Fibroblast of mammary gland (primary cell): ENCODE data around the gene GPC6.

ENCODE experiments used
- DNase-seq: peaks from one replicate; pipeline ENCODE4 v3.0.0-alpha.2; 2010; ENCODE audit warnings: low read depth
- H3K4me3 ChIP-seq: 2 replicates; pipeline ENCODE4 v1.5.1; 2011; ENCODE audit warnings: low read depth, mild to moderate bottlenecking, low read length, moderate library complexity; ENCODE audit not compliant: control insufficient read depth
- TF ChIP-seq, protein P1 (sequence below): conservative IDR thresholded peaks from 2 replicates; pipeline ENCODE4 v1.5.1; 2011; ENCODE audit warnings: low read depth, low read length, inconsistent platforms; ENCODE audit not compliant: control insufficient read depth, insufficient read depth

GPC6 gene

DNA sequence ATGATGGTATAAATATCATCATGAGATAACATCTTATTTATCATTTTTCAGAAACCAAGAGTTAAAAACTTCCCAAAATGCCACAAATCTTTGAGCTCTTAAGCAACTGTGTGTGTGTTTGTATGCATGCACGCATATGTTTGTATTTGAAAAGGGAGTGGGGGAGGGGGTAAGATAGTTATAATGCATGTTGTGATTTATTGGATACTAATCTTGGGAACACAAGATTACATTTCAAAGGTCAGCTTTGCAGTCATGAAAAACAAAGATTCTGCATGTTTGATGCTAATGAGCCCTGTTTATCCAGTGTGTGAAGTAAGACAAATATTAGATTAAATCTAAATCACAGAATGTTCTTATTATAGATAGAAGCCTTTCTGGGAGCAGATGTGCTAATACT is 897.0 kb downstream of the GPC6 start:
- H3K4me3 ChIP-seq, result no peak overlapping the region
- TF ChIP-seq, protein P1, sequence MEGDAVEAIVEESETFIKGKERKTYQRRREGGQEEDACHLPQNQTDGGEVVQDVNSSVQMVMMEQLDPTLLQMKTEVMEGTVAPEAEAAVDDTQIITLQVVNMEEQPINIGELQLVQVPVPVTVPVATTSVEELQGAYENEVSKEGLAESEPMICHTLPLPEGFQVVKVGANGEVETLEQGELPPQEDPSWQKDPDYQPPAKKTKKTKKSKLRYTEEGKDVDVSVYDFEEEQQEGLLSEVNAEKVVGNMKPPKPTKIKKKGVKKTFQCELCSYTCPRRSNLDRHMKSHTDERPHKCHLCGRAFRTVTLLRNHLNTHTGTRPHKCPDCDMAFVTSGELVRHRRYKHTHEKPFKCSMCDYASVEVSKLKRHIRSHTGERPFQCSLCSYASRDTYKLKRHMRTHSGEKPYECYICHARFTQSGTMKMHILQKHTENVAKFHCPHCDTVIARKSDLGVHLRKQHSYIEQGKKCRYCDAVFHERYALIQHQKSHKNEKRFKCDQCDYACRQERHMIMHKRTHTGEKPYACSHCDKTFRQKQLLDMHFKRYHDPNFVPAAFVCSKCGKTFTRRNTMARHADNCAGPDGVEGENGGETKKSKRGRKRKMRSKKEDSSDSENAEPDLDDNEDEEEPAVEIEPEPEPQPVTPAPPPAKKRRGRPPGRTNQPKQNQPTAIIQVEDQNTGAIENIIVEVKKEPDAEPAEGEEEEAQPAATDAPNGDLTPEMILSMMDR, result no peak
- no peak for DNase-seq

DNA sequence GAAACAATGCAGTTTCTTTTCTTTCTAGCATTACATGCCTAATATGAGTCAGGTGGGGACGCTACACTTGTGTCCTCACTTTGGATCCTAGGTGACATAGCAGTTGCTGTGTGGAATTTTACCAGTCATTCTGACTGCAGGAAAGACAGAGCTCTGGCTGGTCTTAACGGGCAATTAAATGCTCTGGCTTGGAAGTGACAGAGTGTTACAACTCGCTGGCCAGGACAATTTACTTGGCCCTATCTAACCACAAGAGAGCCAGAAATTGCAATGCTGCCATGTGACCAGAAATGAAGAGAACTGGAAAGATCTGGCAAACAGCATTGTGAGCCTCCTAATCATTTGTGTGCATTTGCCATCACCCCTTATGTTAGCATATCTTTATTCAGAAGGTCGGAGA is 901.8 kb downstream of the GPC6 start:
- TF ChIP-seq, protein P1, result no peak
- no peak overlapping the region for H3K4me3 ChIP-seq
- no peak for DNase-seq

DNA sequence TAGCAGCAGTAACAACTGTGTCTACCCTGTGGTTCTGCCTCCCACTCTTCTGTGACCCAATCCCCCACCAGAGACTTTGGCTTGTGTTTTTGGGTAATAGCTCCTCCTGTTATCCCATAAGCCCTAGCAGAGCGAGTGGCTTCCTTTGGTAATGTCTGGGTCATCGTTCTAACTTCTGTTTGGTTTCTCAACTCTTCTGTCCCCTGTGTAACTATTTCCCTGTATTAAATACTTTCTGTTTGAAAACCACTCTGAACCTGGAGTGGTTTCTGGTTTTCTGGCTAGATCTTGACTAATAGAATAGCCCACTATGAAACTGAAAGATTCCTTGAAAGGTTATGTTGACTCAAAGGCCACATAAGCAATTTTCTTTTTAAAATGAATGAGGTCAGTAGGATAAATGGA is 902.9 kb downstream of the GPC6 start:
- no peak for DNase-seq
- H3K4me3 ChIP-seq, result no peak overlapping the region
- TF ChIP-seq, protein P1, result no peak

DNA sequence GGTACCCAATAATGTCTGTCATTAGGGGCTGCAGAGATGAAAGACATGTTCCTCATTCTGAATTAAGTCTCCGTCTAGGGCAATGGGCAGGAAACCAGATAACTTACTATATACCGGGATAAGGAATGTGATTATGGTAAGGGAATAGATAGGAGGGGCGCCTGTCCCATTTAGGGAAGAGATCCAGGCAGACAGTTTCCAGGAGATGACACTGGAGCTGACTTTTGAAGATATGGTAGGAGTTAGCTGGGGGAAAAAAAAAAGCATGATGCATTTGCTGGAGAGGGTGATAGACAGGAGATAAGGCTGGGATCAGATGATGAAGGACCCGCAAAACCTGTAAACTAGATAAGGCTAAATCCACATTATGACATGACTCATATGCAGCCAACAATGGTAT is 912.2 kb downstream of the GPC6 start:
- TF ChIP-seq, protein P1, result no peak
- no peak for DNase-seq

DNA sequence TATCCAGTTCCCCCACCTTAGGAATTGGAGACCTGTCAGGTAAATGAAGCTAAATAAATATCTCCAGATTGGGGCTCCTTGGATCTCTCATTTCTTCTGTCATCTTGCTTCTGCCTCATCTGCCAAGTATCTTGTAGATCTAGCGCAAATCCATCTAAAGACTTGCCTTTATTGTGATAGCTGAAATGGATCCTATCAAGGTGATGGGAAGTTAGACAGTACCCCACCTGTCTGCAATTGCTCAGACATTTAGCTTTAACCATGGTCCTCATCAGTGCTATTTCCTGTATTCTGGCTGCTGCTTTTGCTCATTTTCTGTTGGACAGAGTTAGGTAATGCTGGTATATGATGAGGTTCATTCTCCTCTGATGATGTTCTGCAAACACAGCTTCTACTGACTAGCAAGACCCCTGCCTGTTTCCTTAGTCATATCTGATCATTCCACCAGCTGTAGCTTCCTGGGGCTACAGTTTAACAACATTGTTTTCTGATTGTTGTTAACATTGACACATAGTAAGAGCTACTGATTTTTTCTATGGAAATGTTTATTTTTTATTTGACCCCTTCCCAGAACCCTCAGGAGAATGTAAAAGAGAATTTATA is 912.9 kb downstream of the GPC6 start:
- DNase-seq, result no peak
- TF ChIP-seq, protein P1, result no peak
- H3K4me3 ChIP-seq, result no peak overlapping the region

More for the DNA sequence above, 912.2 kb downstream of the GPC6 start:
- H3K4me3 ChIP-seq, result no peak overlapping the region

DNA sequence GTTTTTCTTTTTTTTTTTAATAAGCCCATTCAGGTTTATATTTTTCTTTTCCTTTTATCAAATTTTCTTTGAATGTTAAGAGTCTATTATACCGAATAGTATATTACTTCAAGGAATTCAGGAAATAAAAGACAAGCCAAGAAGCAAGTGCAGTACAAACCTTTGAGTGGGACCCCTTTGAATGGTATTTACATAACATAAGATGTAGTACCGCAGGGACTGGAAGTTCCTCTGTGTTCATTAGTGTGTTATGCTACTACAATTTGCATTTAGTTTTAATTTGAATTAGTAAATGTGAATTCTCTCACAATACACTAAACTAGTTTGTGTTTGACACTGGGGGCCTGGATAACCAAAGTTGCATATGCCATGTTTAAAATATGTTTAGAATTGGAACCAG is 913.4 kb downstream of the GPC6 start:
- TF ChIP-seq, protein P1, result no peak
- no peak overlapping the region for H3K4me3 ChIP-seq
- no peak for DNase-seq

DNA sequence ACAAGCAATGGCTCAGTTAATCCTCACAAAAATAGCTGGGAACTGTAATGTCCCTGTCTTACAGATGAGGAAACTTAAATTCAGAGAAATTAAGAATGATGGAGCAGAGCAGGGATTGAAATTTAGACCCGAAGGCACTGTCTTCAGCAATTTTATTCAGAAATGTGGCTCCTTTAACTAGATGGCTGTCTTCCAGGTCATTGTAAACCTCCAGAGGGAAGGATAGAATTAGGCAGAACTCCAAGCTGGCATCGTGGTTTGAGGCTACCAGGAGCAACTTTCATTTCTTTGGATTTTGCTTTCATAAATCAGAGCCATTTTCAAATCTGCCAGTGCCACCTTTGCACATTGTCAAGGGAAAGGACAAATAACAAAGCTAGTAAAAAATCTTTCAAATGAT is 913.9 kb downstream of the GPC6 start:
- no peak overlapping the region for H3K4me3 ChIP-seq
- no peak for DNase-seq
- TF ChIP-seq, protein P1, result no peak
